Measurements from ENCODE around the gene LRRN4.
A peak's percentile ranks its signal among the peaks of the same experiment; 100 is the strongest.
"Not testable (repeated sequence)": the region's sequence is repeated elsewhere in the genome, so short reads cannot be mapped to it uniquely, and the experiment has no call there.

The LRRN4 gene

GRCh38 chr20:6055981-6056569 is 2.2 kb upstream of the LRRN4 start:
- TF ChIP-seq CTCF (IDR thresholded peaks at IDR 0.05; ENCODE audit: low read depth, low read length, missing control alignments), result no peak
- in situ Hi-C loops (cut with HindIII; ENCODE audit: low sequenced_read_pairs), result no loop called here
- H3K4me3 ChIP-seq (ENCODE audit: low read depth, low read length), result no peak overlapping the region
- DNase-seq (ENCODE audit: low read depth), result no peak

- DNase-seq (ENCODE audit: low read depth), result no peak
- in situ Hi-C loops (cut with HindIII; ENCODE audit: low sequenced_read_pairs), result no loop called here
- H3K4me3 ChIP-seq (ENCODE audit: low read depth, low read length), result no peak overlapping the region
- TF ChIP-seq CTCF (IDR thresholded peaks at IDR 0.05; ENCODE audit: low read depth, low read length, missing control alignments), result no peak
Measured at GRCh38 chr20:6055161-6055783, 1.4 kb upstream of the LRRN4 start.

- H3K4me3 ChIP-seq (ENCODE audit: low read depth, low read length); DNase-seq (ENCODE audit: low read depth); in situ Hi-C loops (cut with HindIII; ENCODE audit: low sequenced_read_pairs): not testable (repeated sequence)
Measured at GRCh38 chr20:6054689-6055051, 810 bp upstream of the LRRN4 start.

GRCh38 chr20:6053064-6053775 is 640 bp downstream of the LRRN4 start:
- in situ Hi-C loops (cut with HindIII; ENCODE audit: low sequenced_read_pairs), result no loop called here
- no peak for DNase-seq (ENCODE audit: low read depth)
- H3K4me3 ChIP-seq (ENCODE audit: low read depth, low read length), result no peak overlapping the region
- TF ChIP-seq CTCF (IDR thresholded peaks at IDR 0.05; ENCODE audit: low read depth, low read length, missing control alignments), result no peak

GRCh38 chr20:6051505-6051904 is 2.4 kb downstream of the LRRN4 start:
- TF ChIP-seq CTCF (IDR thresholded peaks at IDR 0.05; ENCODE audit: low read depth, low read length, missing control alignments), result no peak
- H3K4me3 ChIP-seq (ENCODE audit: low read depth, low read length), result peak overlapping the region; percentile 32
- DNase-seq (ENCODE audit: low read depth), result peak; percentile 73
- in situ Hi-C loops (cut with HindIII; ENCODE audit: low sequenced_read_pairs), result no loop called here

- in situ Hi-C loops (cut with HindIII; ENCODE audit: low sequenced_read_pairs), result no loop called here
- no peak for TF ChIP-seq CTCF (IDR thresholded peaks at IDR 0.05; ENCODE audit: low read depth, low read length, missing control alignments)
- DNase-seq (ENCODE audit: low read depth), result no peak
- no peak overlapping the region for H3K4me3 ChIP-seq (ENCODE audit: low read depth, low read length)
Measured at GRCh38 chr20:6048391-6048790, 5.5 kb downstream of the LRRN4 start.

- in situ Hi-C loops (cut with HindIII; ENCODE audit: low sequenced_read_pairs), result no loop called here
- no peak for DNase-seq (ENCODE audit: low read depth)
- TF ChIP-seq CTCF (IDR thresholded peaks at IDR 0.05; ENCODE audit: low read depth, low read length, missing control alignments), result no peak
Measured at GRCh38 chr20:6046432-6046831, 7.4 kb downstream of the LRRN4 start.

More at GRCh38 chr20:6046432-6046831, 7.4 kb downstream of the LRRN4 start:
- no peak overlapping the region for H3K4me3 ChIP-seq (ENCODE audit: low read depth, low read length)
